Left forelimb (tissue), 1 donor: ENCODE results near the gene PCSK5.

Source experiments
- DNase-seq: peaks from one replicate; pipeline ENCODE4 v3.0.0-alpha.2; 2018; ENCODE audit warnings: low spot score

PCSK5 gene

GRCh38 chr9:75921391-75922127, 31.1 kb downstream of the PCSK5 start:
- DNase-seq = no peak

GRCh38 chr9:75926385-75926784, 35.9 kb downstream of the PCSK5 start:
- DNase-seq = no peak

GRCh38 chr9:75927356-75927755, 36.9 kb downstream of the PCSK5 start:
- DNase-seq = no peak

GRCh38 chr9:75930190-75930589, 39.7 kb downstream of the PCSK5 start:
- DNase-seq = no peak

GRCh38 chr9:75930730-75931321, 40.4 kb downstream of the PCSK5 start:
- DNase-seq = no peak

- DNase-seq = no peak
These were observed 43.5 kb downstream of the PCSK5 start for GRCh38 chr9:75933982-75934381.

GRCh38 chr9:75935591-75935990, 45.1 kb downstream of the PCSK5 start:
- DNase-seq = no peak

- DNase-seq = no peak
These were observed 47.2 kb downstream of the PCSK5 start for GRCh38 chr9:75937521-75938258.

- no peak for DNase-seq
These were observed 48.5 kb downstream of the PCSK5 start for GRCh38 chr9:75938946-75939345.

- no peak for DNase-seq
These were observed 49.2 kb downstream of the PCSK5 start for GRCh38 chr9:75939536-75940111.

GRCh38 chr9:75941066-75941465, 50.6 kb downstream of the PCSK5 start:
- no peak for DNase-seq

- DNase-seq = no peak
These were observed 51.3 kb downstream of the PCSK5 start for GRCh38 chr9:75941577-75942311.

GRCh38 chr9:75946766-75947165, 56.3 kb downstream of the PCSK5 start:
- DNase-seq = no peak

GRCh38 chr9:75947233-75947632, 56.8 kb downstream of the PCSK5 start:
- no peak for DNase-seq

- DNase-seq = no peak
These were observed 60.5 kb downstream of the PCSK5 start for GRCh38 chr9:75950998-75951397.

GRCh38 chr9:75953218-75953617, 62.7 kb downstream of the PCSK5 start:
- no peak for DNase-seq

GRCh38 chr9:75956161-75956560, 65.7 kb downstream of the PCSK5 start:
- no peak for DNase-seq

- no peak for DNase-seq
These were observed 66.6 kb downstream of the PCSK5 start for GRCh38 chr9:75957116-75957515.

- DNase-seq = no peak
These were observed 67.8 kb downstream of the PCSK5 start for GRCh38 chr9:75958226-75958625.

GRCh38 chr9:75960551-75960950, 70.1 kb downstream of the PCSK5 start:
- DNase-seq = no peak

- peak; percentile 73 for DNase-seq
These were observed 71.7 kb downstream of the PCSK5 start for GRCh38 chr9:75962013-75962661.

- no peak for DNase-seq
These were observed 72.2 kb downstream of the PCSK5 start for GRCh38 chr9:75962662-75963036.
